ENCODE data around the gene C14orf93.

DNA sequence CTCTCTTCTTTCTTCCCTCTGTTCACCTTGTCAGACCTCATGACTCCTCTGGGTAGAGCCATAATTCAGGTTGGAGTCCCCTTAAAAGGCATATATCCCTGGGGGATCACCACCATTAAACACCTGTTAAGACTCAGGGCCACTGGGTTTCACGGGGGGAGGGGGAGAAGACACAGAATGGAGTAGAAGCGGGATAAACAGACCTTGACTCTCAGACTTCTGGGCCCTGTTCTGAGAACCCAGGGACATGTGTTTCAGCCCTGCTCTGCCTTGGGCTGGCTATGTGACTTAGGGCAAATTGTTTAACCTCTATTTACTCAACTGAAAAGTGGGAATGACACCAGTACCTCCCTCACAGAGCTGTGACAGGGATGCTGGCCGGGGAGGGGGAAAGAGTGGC lies 42.7 kb upstream of the C14orf93 start:
- no peak for TF ChIP-seq EP300 (IDR thresholded peaks at IDR 0.05)
- TF ChIP-seq, protein P1, sequence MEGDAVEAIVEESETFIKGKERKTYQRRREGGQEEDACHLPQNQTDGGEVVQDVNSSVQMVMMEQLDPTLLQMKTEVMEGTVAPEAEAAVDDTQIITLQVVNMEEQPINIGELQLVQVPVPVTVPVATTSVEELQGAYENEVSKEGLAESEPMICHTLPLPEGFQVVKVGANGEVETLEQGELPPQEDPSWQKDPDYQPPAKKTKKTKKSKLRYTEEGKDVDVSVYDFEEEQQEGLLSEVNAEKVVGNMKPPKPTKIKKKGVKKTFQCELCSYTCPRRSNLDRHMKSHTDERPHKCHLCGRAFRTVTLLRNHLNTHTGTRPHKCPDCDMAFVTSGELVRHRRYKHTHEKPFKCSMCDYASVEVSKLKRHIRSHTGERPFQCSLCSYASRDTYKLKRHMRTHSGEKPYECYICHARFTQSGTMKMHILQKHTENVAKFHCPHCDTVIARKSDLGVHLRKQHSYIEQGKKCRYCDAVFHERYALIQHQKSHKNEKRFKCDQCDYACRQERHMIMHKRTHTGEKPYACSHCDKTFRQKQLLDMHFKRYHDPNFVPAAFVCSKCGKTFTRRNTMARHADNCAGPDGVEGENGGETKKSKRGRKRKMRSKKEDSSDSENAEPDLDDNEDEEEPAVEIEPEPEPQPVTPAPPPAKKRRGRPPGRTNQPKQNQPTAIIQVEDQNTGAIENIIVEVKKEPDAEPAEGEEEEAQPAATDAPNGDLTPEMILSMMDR (IDR thresholded peaks at IDR 0.05), result no peak
- no peak for TF ChIP-seq POLR2A (IDR thresholded peaks at IDR 0.05; ENCODE audit: low read depth)

Measured in esophagus muscularis mucosa (tissue), 4 donors.